IPS-20b (cell line): ENCODE data around the gene TFIP11.

Source experiments
- H3K27ac ChIP-seq: one replicate; pipeline ENCODE4 v1.5.1; 2013; ENCODE audit warnings: low read length
- H3K27me3 ChIP-seq: 2 replicates; pipeline ENCODE4 v1.6.1; 2013; ENCODE audit warnings: mild to moderate bottlenecking, low read length, inconsistent platforms; ENCODE audit not compliant: insufficient read depth
- H3K36me3 ChIP-seq: 2 replicates; pipeline ENCODE4 v1.6.1; 2013; ENCODE audit warnings: low read depth, mild to moderate bottlenecking, inconsistent platforms, low read length, moderate library complexity; ENCODE audit not compliant: insufficient read depth
- H3K4me1 ChIP-seq: 2 replicates; pipeline ENCODE4 v1.6.1; 2013; ENCODE audit warnings: mild to moderate bottlenecking, control low read depth, inconsistent platforms, low read length, moderate library complexity; ENCODE audit not compliant: insufficient read depth
- H3K4me3 ChIP-seq: 2 replicates; pipeline ENCODE4 v1.5.1; 2013; ENCODE audit warnings: mild to moderate bottlenecking, low read length, inconsistent platforms
- H3K9ac ChIP-seq: 2 replicates; pipeline ENCODE4 v1.6.1; 2013; ENCODE audit warnings: low read depth, mild to moderate bottlenecking, inconsistent platforms, low read length, moderate library complexity
- H3K9me3 ChIP-seq: 2 replicates; pipeline ENCODE4 v1.6.1; 2013; ENCODE audit warnings: mild to moderate bottlenecking, low read depth, low read length, inconsistent platforms; ENCODE audit not compliant: insufficient read depth

The TFIP11 gene

GRCh38 chr22:26483043-26483438, 29.2 kb downstream of the TFIP11 start:
- peaks cover 59% of the 10 kb centered on the region for H3K36me3 ChIP-seq
- H3K4me1 ChIP-seq, result peaks cover 10% of the 10 kb centered on the region; the same call in 1 of the 2 replicates
- H3K27ac ChIP-seq, result peak overlapping the region; percentile 90
- H3K27me3 ChIP-seq, result no peaks in the 10 kb centered on the region
- H3K9ac ChIP-seq, result peak overlapping the region; percentile 93
- peak overlapping the region; percentile 99 for H3K4me3 ChIP-seq
- no peaks in the 10 kb centered on the region for H3K9me3 ChIP-seq

DNA sequence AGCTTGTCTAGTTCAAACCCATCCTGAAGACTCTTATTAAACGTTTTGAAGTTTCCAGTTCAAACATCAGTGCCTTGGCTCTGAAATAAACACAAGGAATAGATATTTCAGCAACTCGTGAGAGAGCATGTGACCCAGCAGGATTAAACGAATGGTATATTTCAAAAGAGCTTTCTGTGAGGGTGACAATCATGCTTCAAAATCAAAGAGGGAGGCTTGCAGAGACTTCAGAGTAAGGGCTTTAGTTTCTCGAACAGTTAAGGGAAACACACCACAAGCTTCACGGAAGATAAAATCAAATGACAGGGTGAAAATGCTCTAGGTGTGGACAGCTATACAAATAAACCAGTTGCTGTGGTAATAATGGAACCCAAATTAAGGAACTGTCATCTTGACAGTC, 30.1 kb downstream of the TFIP11 start:
- H3K27ac ChIP-seq, result no peak overlapping the region
- no peaks in the 10 kb centered on the region for H3K27me3 ChIP-seq
- peaks cover 59% of the 10 kb centered on the region for H3K36me3 ChIP-seq
- peak overlapping the region; percentile 93; the same call in 1 of the 2 replicates for H3K9ac ChIP-seq
- H3K9me3 ChIP-seq, result no peaks in the 10 kb centered on the region
- no peak overlapping the region for H3K4me3 ChIP-seq
- H3K4me1 ChIP-seq, result peaks cover 10% of the 10 kb centered on the region

DNA sequence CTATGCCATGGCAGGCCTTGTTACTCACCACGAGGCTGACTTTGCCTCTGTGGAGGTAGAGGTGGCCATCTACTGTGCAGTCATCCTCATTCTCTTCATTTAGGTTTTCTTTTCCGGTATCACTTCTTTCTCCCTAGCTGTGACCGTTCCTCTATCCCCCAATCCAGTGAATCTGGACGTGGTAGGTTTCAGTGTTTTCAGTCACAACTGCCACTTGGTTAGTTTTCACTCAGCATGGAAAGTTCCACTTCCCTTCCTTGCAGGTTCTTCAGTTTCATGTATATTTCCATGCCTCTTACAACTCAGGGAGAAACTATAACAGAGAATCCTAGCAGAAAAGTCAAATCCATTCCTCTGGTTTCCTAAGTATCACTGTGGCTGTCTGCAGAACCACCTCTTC, 30.6 kb downstream of the TFIP11 start:
- 0 out of 2 replicates have a peak overlapping the region, but pooled peaks have one; percentile 23 for H3K4me3 ChIP-seq
- H3K27me3 ChIP-seq, result no peaks in the 10 kb centered on the region
- H3K9ac ChIP-seq, result peak overlapping the region; percentile 8; the same call in 1 of the 2 replicates
- no peak overlapping the region for H3K27ac ChIP-seq
- peaks cover 10% of the 10 kb centered on the region for H3K4me1 ChIP-seq
- H3K9me3 ChIP-seq, result no peaks in the 10 kb centered on the region
- peaks cover 61% of the 10 kb centered on the region for H3K36me3 ChIP-seq

DNA sequence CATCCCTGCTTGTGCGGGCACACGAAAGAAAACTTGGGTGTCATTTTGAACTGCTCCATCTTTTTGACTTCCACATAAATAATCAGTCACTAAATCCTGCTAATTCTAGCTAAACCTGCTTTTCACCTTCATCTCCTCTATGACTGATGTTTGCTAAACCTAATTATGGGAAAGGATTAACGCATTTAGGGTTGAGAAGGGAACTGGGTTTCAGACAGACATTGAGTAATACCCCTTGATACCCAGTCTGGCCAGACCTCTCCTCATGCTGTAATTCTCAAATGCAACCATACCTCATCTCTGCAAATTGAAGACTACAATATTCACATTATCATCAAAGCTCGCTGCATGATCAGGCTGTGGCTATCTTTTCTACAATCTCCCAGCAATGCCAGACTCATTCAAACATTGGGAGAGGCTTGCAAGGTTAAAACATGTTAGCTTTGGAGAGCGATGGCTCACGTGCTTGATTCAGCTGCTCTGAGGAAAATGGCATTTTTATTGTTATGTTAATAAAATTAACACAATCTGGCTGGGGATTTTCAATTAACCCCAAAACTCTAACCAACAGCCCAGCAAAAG, 31.1 kb downstream of the TFIP11 start:
- peak overlapping the region; percentile 43; the same call in 1 of the 2 replicates for H3K9ac ChIP-seq
- H3K4me1 ChIP-seq, result peaks cover 10% of the 10 kb centered on the region
- H3K36me3 ChIP-seq, result peaks cover 61% of the 10 kb centered on the region
- no peak overlapping the region for H3K27ac ChIP-seq
- no peaks in the 10 kb centered on the region for H3K9me3 ChIP-seq
- peak overlapping the region; percentile 23; the same call in 1 of the 2 replicates for H3K4me3 ChIP-seq
- H3K27me3 ChIP-seq, result no peaks in the 10 kb centered on the region

GRCh38 chr22:26480611-26480932, 31.7 kb downstream of the TFIP11 start:
- Histone ChIP-seq H3K9ac (peak overlapping the region; percentile 43; the same call in 1 of the 2 replicates), H3K27me3 (no peaks in the 10 kb centered on the region), H3K36me3 (peaks cover 61% of the 10 kb centered on the region), H3K9me3 (no peaks in the 10 kb centered on the region), H3K4me3 (no peak overlapping the region; the same call in 1 of the 2 replicates), H3K27ac (no peak overlapping the region), H3K4me1 (peaks cover 10% of the 10 kb centered on the region)

DNA sequence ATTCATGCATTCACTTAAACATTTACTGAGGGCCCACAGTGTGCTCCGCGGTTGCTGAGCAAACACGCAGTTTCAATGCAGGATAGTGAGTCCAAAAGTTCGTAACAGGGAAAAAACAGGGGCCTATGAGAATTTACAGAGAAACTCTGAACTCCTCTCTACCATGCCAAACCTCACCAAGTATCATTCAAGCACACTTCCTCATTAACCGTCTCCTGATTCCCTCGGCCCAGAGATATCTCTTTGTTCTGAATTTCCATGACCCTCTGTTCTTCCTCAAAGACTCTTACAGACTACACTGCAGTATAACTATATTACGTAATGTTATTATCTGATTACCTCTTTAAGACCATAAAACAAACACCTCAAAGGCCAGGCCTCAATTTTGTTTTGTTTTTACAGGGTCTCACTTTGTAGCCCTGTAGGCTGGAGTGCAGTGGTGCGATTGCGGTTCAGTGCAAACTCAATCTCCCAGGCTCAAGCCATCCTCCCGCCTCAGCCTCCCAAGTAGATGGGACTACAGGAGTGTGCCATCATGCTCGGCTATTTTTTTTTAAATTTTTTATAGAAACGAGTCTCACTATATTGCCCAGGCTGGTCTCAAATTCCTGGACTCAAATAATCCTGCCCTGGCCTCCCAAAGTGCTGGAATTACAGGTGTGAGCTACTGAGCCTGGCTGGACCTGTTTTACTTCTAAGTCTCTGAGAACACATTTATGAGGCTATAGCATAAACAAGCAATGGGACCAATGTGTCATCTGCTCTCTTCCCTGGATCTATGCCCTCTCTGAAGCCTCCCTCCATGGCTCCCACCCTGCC, 32.3 kb downstream of the TFIP11 start:
- Histone ChIP-seq H3K36me3 (peaks cover 65% of the 10 kb centered on the region), H3K9me3 (no peaks in the 10 kb centered on the region), H3K9ac (0 out of 2 replicates have a peak overlapping the region, but pooled peaks have one; percentile 29), H3K4me1 (peaks cover 10% of the 10 kb centered on the region), H3K27ac (no peak overlapping the region), H3K4me3 (0 out of 2 replicates have a peak overlapping the region, but pooled peaks have one; percentile 32), H3K27me3 (no peaks in the 10 kb centered on the region)

DNA sequence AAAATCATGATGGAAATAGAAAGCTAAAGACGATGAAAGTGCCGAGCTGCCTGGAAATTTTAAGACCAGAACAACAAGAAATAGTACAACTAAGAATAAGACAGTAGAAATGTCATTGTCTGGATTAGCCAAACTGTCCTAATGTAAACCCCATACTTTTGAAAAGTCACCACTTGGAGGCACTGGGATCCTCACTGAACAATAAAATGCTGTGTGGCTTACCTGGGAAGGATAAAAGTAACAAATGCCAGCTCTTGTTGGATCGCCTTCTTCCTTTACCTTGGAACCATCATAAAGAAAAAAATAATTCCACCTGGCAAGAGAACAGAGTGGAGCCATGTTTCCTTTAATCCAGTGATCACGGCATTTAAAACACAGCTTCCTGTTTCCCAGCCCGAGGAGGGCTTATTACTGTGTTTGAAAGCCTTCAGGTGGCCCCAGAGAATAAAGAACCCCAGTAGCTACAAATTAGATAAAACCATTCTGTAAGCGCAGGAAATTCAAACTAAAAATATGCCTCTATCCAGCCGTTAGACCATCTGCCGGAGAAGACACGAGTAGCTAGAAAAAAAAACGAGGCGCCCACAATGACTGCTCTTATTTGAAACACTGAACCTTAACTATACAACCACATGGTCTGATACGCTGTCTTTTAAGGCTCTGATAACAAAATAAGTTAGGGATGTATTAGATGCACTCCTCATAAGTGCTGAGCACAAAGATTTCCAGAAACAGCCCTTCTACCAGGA, 33.1 kb downstream of the TFIP11 start:
- Histone ChIP-seq H3K4me1 (peaks cover 10% of the 10 kb centered on the region), H3K4me3 (0 out of 2 replicates have a peak overlapping the region, but pooled peaks have one; percentile 32), H3K36me3 (peaks cover 73% of the 10 kb centered on the region), H3K27ac (no peak overlapping the region), H3K9me3 (no peaks in the 10 kb centered on the region), H3K9ac (0 out of 2 replicates have a peak overlapping the region, but pooled peaks have one; percentile 29), H3K27me3 (no peaks in the 10 kb centered on the region)

DNA sequence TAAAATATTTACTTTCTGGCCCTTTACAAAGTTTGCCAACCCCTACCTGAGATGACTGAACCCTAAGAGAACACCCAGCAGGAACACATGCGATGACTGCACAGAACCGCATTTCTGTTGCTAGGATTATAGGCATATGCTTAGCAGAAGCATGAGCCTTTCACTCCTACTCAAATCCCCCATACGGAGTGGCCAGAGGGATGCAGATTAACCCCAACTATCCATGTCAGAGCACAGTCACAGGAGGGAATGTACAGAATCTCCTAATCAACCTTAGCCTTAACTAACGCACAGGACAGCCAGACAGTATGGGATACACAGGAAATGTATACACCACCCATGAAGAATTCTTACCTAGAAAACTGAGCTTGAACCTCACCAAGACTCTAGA, 34.9 kb downstream of the TFIP11 start:
- H3K9me3 ChIP-seq, result no peaks in the 10 kb centered on the region
- H3K27me3 ChIP-seq, result no peaks in the 10 kb centered on the region
- no peak overlapping the region for H3K27ac ChIP-seq
- H3K36me3 ChIP-seq, result peaks cover 91% of the 10 kb centered on the region
- H3K9ac ChIP-seq, result no peak overlapping the region
- H3K4me3 ChIP-seq, result no peak overlapping the region
- peaks cover 6% of the 10 kb centered on the region for H3K4me1 ChIP-seq

DNA sequence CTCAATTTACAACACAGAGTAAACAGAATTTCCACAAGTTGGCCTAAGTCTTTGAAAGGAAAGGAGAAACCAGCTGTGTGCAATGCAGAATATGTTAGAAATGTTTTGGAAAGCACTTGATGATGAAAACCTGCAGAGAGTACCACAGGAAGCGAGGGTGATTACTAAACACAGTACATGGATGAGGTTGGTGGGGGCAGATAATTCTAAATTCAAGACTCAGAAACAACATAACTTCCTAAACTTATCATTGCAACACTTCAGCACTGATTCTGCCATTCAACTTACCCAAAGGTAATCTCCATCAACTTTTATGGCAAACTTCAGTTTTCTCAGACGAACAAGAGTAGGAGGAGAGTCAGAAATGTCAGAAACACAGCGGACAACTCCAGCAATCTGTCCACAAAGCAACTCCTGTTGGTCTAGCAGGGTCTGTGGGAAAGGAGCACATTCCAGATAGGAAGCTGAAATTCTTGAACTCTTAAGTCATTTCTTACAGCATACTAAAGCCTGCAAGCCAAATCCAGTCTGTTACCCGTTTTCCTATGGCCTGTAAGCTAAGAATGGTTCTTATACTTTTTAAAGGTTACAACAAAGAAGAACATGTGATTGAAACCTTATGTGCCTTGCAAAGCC, 35.5 kb downstream of the TFIP11 start:
- Histone ChIP-seq H3K4me3 (no peak overlapping the region), H3K9ac (no peak overlapping the region), H3K27me3 (no peaks in the 10 kb centered on the region), H3K4me1 (peaks cover 4% of the 10 kb centered on the region; the same call in 1 of the 2 replicates), H3K27ac (no peak overlapping the region), H3K9me3 (no peaks in the 10 kb centered on the region), H3K36me3 (peaks cover 95% of the 10 kb centered on the region)

DNA sequence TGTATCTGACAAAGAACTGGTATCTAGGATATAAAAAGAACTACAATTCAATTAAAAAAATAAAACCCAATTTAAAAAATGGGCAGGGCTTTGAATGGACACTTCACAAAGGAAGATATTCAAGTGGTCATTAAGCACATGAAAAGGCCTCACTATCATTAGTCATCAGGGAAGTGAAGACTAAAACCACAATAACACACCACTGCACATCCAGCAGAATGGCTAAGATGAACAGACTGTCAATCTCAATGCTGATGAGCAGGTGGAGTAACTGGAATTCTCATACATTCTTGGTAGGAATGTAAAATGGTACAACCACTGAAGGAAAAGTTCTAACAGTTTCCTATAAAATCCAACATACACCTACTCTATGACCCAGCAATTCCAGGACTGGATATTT, 37.6 kb downstream of the TFIP11 start:
- Histone ChIP-seq H3K9me3 (no peaks in the 10 kb centered on the region), H3K4me3 (no peak overlapping the region), H3K36me3 (peaks cover 97% of the 10 kb centered on the region), H3K4me1 (peaks cover 4% of the 10 kb centered on the region; the same call in 1 of the 2 replicates), H3K27me3 (no peaks in the 10 kb centered on the region), H3K9ac (no peak overlapping the region), H3K27ac (no peak overlapping the region)

DNA sequence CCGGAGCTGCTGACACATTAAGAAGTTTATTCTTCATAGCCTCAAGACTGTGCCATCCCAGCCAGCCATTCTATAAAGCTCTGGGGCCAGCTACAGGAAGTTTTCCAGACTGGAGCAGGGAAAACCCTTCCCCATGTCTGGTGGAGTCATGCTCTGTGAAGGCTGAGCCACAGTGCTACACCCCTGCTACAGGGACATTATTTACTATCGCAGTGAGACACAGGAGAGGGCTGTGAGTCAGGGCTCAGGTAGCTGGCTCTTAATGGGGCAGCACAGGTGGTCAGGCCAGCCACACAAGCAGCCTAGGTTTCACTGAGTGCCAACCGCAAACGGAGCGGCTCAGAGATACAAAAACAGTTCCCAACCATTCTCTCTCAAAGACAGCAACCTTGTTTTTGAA, 40.8 kb downstream of the TFIP11 start:
- Histone ChIP-seq H3K27me3 (no peaks in the 10 kb centered on the region), H3K9me3 (no peaks in the 10 kb centered on the region), H3K4me3 (no peak overlapping the region), H3K27ac (no peak overlapping the region), H3K36me3 (peaks cover 98% of the 10 kb centered on the region), H3K4me1 (no peaks in the 10 kb centered on the region), H3K9ac (no peak overlapping the region)
